Neural progenitor cell (in vitro differentiated cells): ENCODE results near the gene CLDN12.

ENCODE experiments used
- EZH2 ChIP-seq: fragments of 200-600 bp; sonication (generic); IDR thresholded peaks from 2 replicates; pipeline ENCODE4 v1.6.1; 2017; ENCODE audit warnings: antibody characterized with exemption, mild to moderate bottlenecking, moderate library complexity
- TF ChIP-seq, protein P1 (sequence below): fragments of 200-600 bp; sonication (generic); IDR thresholded peaks from 2 replicates; pipeline ENCODE4 v1.5.1; 2017; ENCODE audit warnings: antibody characterized with exemption, mild to moderate bottlenecking

DNA sequence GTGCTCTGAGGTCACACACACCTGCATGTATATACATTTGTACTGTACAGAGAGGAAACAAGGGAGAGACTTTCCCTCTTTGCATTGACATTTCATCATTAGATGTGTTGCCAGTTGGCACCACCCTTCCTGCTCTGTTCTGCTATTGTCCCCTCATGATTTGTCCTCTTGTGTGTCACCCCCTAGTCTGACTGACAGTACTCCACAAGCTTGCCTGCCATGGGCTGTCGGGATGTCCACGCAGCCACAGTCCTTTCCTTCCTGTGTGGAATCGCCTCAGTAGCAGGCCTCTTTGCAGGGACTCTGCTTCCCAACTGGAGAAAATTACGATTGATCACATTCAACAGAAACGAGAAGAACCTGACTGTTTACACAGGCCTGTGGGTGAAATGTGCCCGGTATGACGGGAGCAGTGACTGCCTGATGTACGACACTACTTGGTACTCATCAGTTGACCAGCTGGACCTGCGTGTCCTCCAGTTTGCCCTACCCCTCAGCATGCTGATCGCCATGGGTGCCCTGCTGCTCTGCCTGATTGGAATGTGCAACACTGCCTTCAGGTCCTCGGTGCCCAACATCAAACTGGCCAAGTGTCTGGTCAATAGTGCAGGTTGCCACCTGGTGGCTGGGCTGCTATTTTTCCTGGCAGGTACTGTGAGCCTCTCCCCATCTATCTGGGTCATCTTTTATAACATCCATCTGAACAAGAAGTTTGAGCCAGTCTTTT, 9.4 kb downstream of the CLDN12 start:
- TF ChIP-seq, protein P1, sequence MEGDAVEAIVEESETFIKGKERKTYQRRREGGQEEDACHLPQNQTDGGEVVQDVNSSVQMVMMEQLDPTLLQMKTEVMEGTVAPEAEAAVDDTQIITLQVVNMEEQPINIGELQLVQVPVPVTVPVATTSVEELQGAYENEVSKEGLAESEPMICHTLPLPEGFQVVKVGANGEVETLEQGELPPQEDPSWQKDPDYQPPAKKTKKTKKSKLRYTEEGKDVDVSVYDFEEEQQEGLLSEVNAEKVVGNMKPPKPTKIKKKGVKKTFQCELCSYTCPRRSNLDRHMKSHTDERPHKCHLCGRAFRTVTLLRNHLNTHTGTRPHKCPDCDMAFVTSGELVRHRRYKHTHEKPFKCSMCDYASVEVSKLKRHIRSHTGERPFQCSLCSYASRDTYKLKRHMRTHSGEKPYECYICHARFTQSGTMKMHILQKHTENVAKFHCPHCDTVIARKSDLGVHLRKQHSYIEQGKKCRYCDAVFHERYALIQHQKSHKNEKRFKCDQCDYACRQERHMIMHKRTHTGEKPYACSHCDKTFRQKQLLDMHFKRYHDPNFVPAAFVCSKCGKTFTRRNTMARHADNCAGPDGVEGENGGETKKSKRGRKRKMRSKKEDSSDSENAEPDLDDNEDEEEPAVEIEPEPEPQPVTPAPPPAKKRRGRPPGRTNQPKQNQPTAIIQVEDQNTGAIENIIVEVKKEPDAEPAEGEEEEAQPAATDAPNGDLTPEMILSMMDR: peak; percentile 49
- TF ChIP-seq EZH2: no peak
